Superior temporal gyrus (tissue), 1 donor: ENCODE results near the gene PEX5.
A peak's percentile ranks its signal among the peaks of the same experiment; 100 is the strongest.

ENCODE experiments used
- DNase-seq: peaks from one replicate; pipeline ENCODE4 v3.0.0-alpha.2; 2016; ENCODE audit errors: extremely low spot score

PEX5 gene

DNA sequence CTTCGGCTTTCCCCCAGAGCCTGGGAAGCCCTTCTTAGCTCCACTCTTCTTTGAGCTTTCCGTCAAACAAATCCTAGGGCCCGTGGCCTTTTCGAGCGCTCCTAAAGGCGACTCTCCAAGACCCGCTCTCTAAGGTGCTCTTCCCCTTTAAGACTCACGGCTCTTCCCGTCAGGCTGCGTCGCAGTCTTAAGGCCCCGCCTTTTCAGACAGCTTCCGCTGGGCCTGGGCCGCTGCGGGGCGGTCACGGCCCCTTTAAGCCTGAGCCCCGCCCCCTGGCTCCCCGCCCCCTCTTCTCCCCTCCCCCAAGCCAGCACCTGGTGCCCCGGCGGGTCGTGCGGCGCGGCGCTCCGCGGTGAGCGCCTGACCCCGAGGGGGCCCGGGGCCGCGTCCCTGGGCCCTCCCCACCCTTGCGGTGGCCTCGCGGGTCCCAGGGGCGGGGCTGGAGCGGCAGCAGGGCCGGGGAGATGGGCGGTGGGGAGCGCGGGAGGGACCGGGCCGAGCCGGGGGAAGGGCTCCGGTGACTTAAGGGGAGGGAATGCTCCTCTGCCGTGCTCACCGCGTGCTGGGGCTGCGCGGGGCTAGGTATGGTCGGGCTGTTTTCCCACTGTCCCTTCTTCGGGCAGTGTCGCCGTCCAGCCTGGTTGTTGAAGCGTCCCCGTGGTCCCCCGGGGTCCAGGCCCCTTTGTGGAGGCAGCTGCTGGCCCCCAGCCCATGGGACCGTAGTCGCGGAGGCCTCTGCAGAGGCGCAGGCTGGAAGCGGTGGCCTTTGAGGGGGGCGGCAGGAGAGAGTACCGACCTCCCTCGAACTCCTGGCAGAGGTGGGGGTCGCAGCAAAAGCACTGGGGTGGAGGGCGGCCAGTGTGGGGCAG, at the start of gene PEX5:
TSS of gene PEX5 (plus strand) at position 289 of the 870 bp plus-strand sequence. CDS start 692 bp downstream, outside the sequence.
- DNase-seq, result peak; percentile 96

DNA sequence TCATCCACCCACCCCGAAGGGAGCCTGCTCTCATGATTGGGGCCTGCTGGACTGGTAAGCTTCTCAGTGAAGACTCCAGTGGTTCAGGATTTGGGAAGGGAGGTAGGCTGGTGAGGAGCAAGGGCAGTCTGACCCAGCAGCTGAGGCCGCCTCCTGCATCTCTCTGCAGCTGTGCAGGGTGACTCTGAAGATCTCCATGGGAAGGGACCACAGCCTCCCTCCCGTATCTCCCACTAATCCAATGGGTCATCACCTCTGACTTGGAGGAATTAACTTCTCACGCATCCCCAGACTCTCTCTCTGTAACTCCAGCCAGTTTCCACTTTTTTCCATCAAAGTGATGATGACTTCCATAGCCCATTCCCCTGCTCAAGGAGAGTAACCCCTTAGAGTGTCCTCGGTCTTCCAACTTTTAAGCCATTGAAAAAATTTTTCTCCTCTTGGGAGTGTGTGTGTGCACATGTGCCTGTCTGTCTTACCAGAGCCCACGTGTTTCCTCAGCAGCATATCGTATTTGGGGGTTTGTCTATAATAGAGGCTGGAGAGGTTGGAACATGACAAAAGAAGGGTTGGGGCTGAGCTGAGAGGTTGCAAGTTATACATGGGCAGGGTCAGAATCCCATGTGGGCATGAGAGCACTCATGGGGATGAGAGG, 48.0 kb upstream of the PEX5 start:
- no peak for DNase-seq

DNA sequence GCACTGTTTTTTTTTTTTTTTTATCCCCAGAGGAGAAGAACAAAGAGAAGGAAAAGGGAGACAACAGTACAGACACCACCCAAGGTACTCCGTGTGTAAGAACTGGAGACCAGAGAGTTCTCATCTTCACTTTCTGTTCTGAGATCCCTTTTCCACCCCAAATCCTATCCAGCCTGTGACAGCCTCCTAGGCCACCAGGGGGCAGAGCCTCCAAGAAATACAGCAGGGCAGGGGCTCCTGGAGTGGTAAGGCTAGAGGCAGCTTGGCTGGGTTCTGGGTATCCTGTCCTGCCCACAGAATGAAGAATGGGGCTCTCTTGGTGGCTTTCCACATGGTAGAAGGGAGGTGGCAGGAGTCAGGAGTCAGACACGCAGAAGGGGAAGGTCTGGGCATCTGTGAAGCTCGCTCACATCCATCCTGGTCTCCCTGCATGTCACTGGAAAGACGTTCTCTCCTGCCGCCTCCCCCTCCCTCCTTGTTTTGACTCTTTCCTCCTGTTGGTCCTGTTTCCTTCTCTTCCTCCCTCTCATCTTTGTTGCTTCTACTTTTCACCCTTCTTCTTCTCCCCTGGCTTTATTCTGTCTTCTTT, 47.3 kb upstream of the PEX5 start:
- DNase-seq, result no peak

DNA sequence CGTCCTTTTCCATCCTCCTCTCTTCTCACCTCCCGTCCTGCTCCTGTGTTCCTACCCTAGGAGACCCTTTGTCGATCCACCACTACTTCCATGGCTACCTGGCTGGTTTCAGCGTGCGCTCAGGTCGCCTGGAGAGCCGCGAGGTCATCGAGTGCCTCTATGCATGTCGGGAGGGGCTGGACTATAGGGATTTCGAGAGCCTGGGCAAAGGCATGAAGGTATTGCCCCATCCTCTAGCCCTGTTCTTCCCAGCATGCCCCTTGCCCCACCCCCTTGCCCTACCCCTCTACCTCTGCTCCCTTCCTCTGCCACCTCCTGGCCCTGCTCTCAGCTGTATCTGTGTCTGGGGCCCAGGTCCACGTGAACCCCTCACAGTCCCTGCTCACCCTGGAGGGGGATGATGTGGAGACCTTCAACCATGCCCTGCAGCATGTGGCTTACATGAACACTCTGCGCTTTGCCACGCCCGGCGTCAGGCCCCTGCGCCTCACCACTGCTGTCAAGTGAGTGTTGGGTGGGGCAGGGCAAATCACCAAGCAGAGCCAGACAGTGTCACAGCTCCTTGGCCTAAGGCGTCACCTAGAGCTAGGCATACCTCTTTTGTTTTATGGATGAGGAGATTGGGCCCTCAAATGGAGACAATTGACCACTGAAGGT, 46.5 kb upstream of the PEX5 start:
- no peak for DNase-seq

DNA sequence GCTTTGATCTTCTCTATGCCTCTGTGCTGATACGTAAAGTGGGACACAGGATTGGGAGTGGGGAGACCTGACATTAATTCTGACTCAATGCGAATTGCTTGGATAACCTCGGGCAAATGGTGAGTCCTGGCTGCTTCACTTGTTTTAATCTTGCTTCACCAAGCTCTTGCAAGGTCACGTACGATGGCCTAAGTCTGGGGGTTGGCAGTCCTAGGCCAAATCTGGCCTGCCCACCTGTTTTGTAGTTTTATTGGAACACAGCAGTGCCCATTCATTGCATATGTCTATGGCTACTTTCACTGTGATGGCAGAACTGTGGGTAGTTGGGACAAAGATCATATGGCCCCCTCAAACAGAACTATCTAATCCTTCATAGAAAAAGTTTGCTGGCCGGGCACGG, 45.9 kb upstream of the PEX5 start:
- DNase-seq, result no peak

DNA sequence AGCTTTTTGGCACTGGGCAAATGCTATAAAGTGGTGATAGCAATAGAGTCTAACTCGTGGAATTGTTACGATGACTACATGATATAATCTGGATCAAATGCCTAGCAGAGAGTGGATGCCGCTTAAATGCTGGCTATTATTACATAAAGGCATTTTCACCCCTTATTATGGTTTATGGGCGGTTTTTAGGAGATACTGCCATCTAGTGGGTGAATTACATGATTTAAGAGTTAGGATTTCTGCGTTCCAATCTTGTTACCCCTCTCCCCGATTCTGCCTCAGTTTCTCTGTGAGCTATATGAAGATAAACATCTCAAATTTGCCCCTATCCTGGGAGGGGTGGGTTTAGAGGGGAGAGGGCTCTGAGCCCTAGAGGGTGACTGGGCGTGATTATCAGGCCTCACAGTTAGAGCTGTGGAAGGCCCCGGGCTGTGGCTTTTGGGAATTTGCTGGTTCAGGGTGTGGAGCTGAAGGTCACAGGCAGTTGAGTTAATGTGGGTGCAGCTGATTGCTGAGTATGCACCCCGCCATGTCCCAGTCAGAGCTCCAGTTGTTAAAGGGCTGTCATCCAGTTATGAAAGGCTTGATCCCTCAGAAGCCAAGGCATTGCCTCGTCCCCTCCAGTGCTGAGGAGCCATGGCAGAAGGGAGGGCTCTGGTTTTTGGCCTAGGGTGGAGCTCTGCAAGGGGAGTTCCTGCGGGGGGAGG, 44.9 kb upstream of the PEX5 start:
- DNase-seq, result peak; percentile 82

DNA sequence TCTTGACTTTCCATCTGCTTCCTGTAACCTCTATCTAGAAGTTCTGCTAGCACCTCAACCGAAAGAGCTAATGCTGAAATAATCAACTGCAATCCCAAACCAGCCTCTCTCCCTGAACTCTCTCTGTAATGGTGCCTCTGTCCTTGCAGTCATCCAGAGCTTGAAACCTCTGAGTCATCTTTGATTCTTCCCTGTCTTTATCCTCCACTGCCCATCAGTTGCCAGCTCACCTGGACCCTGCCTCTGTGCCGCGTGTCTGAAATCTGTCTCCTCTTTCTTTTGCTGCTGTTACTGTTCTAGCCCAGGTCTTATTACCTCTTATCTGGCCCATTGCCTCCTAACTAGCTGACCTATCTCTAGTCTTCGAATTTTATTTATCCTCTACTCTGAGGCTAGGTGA, 43.8 kb upstream of the PEX5 start:
- DNase-seq, result no peak

DNA sequence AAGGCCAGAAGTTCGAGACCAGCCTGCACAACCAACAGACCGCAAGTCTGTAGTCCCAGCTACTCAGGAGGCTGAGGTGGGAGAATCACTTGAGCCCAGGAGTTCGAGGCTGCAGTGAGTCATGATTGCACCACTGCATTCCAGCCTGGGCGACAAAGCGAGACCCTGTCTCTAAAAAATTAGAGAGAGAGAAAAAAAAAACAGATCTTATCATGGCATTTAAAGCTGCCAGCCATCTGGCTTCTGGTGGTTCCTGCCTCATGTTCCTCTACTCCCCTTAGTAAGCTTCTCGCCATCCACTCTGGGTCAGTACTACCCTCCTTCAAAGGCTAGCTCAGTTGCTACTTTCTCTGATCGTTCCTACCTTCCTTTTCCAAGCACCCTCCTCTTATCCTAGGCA, 43.3 kb upstream of the PEX5 start:
- no peak for DNase-seq

DNA sequence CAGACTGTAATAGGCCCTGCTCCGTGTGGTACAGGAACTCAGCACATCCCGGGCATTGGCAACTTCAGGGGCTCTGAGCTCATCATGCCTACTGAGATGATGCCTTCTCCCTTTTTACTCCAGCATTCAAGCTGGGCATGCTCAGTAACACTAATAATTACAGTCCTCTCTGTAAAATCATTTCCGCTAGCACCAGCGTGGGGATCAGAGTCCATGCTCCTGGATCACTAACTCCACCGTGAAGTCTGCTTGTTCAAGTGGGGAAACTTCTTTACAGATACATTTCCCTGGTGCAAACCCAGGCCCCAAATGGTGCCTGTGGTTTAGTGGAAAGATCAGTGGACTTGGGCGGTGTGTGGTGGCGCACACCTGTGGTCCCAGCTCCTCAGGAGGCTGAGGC, 42.6 kb upstream of the PEX5 start:
- DNase-seq, result no peak

DNA sequence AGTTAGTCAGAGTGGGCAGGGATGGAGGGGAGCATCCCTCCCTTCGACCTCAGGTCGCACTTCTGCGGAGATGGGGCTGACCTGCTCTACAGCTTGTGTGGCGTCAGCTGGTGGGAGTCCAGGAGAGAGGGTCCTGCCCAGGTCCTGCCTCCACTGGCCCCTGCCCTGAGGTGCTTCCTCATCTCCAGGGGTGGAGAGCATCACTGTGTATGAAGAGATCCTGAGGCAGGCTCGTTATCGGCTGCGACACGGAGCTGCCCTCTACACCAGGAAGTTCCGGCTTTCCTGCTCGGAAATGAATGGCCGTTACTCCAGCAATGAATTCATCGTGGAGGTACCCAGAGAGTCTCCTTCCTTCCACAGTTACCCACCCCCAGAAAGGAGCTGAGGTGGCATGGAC, 39.1 kb upstream of the PEX5 start:
- DNase-seq, result no peak

DNA sequence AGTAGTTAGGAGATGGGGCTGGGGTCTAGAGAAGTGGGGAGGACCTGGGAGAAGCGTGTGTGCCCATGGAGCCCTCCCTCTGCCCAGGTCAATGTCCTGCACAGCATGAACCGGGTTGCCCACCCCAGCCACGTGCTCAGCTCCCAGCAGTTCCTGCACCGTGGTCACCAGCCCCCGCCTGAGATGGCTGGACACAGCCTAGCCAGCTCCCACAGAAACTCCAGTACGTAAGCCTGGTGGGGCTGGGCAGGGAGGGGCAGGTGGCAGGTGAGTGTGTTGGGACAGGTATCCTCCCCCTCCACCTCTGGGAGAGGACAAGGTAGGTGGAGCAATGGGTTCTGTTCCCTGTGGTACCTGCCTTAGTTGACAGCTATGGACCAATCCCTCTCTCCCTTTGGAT, 38.6 kb upstream of the PEX5 start:
- no peak for DNase-seq

DNA sequence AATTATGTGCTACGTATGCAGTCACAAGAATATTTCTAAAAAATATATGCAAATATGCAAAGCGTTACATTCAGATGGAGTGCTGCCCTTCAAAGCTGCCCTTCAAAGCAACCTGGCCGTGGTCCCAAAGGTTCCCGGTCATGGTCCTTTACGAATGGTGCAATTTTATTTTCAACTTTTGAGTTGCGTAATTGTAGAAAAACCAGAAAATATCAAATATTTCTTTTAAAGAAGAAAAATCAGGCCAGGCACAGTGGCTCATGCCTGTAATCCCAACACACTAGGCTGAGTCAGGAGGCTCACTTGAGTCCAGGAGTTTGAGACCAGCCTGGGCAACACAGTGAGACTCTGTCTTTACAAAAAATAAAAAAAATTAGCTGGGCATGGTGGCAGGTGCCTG, 38.0 kb upstream of the PEX5 start:
- no peak for DNase-seq

DNA sequence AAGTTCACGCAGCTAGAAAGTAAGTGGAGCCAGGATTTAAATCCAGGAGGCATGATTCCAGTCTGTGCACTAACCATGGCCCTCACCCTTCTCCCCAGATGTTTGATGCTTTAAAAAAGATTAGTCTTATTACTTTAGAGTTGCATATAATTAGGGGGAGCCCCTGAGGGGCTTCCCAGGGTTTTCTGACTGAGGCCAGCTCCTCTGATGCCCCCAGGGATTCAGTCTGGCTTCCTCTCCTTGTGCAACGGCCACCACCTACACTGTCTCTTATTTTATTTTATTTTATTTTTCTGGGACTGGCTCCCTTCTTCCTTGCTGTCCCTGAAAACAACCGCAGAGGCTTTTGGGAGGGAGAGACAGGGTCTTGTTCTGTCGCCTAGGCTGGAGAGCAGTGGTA, 36.7 kb upstream of the PEX5 start:
- no peak for DNase-seq

DNA sequence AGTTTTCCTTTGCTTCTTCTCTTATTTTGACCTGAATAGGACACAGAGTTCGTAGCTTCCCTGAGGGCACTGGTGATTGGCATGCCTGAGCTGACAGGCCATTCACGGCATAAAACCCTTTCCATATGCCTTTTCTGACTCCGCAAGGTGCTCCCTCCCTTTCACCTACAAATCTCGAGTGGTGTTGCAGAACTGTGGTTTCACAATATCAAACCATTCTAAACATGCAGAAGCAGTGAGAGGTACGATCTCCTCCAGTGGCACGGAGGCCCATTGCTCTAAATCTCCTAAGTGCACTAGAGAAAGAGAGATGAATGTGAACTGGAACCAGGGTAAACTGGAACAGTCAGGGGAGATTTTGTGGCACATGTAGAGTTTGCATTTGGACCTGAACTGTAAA, 35.4 kb upstream of the PEX5 start:
- no peak for DNase-seq

DNA sequence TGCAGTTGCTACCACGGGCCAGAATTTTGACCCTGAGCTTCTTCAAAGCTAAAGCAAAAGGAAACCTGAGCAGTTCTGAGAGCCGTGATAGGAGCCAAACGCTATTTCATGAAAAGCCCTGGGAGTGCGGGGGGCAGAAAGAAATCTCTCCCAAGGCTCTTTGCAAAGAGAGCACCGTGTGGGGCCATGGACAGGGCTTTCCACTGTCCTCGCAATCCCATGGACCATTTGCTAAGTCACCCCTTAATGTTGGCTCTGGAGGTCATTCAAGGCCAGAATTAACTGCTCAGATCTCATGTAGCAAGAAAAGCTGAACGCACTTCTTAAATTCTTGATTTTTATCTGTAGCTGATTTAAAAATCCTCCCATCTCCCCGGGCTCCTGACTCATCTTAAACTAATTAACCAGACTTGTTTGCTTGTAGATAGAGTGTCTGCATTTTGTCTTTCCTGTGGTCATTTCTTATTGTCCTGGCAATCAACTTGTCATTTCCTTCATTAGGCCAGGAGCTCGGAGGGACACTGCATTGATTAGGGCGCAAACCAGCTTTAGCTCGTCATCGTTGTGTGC, 34.5 kb upstream of the PEX5 start:
- no peak for DNase-seq

DNA sequence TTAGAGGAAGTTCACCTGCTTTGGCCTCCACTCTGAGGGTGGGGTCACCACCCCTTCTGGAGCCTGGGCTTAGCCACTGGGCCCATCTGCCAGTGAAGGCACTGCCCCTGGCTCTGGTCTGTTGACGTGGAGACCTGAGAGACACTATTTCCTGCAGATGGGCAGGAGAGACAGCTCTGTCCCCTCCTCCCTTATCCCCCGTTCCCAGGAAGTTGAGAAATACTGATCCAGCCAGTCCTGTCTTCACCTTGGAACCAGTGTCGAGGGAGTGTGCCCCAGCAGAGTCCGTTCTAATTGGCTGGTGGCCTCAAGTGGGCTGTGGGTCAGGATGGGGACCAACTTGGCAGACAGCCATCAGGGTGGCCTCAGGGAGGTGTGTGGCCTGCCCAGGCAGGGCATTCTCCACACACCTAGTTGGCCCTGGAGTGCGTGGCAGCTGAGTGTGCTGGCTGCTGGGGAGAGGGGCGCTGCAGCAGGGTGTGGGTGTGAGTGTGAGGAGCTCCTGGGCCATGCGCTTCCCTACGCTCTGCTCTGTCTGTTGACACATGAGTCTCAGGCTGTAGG, 33.9 kb upstream of the PEX5 start:
- DNase-seq, result no peak

DNA sequence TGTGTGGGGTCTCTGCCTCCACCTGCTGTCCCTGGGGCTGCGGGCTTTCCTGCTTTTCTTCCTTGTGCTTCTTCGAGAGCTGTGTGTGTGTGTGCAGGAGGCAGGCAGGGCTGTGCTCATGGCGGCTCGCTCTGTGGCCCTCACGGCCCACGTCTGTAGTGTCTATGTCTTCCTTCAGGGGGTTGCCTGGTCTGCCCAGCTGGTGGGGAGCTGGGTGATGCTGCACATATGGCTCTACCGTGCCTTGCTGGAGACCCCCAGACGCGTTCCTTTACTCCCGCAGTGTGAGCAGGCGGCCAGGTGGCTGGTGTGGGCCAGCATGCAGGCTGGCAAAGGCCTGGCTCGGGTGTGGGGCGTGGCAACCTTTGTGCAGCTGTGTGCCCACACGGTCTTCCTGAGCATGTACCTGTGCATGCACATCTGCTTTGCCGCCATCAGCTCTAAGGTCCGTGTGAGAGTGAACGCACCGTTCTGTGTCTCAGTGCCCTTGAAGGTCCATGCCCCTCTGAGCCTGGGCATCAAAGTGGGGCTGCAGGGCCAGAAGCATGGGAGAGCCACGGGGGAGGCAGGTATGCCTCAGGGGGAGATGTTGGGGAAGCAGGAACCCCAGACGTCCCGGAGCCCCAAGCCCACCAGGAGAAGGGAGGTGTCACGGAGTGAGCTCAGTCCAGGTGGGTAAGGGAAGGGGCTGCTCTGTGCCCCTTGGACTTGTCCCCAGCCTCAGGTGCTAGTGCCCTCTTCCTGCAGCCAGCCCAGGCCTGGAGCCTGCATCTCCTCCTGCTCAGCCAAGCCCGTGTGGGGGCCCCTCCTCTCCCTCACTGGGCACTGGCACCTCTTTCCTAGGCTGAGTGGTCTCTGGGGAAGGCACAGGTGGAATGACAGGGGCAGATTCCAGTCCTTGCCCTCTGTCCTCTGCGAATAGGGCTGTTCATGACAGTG, 33.0 kb upstream of the PEX5 start:
- no peak for DNase-seq

DNA sequence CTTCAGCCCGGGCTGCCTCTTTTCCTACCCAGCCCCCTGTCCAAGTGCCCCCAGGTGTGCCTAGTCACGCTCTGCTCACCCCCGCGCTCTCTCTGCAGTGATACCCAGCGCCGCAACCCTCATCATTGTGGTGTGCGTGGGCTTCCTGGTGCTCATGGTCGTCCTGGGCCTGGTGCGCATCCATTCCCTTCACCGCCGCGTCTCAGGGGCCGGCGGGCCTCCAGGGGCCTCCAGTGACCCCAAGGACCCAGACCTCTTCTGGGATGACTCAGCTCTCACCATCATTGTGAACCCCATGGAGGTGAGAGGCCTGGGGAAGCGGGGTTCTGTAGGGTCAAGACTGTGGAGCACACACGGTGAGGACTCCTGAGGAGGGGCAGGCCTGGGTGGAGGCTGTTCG, 32.1 kb upstream of the PEX5 start:
- no peak for DNase-seq

DNA sequence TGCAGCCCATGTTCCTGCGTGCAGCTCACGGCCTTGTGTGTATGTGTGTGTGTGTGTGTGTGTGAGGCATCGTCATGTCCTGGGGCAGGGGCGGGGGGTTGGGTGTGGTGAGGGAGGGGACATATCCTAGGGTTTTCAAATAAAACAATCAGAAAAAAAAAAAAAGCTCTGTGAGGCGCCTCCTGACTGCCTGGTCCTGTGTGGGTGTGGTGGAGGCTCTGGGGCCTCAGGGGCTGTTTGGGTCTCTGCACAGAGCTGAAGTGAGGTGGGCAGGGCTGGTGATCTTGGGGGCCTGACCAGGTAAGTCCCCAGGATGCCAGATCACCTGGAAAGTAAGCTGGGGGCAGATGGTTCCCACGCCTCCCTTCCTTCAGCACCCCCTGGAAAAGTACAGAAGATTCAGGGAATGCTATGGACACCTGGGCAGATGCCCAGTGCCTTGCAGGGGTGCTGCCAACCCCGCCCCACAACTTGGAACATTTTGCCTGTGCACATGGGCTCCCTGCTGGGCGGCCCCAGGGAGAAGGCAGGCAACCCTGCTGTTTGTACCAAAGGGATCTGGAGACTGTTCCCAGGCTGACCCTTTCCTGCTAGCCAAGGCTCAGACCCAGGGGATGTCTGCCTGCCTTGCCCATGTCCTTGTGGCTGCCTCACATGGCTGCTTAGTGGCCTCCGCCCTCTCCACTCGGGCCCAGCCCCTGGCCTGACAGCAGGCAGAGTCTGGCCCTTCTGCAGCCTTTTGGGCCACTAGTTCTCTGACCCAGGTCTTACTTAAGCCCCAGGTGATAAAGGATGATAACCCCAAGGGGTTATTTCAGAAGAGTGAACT, 30.5 kb upstream of the PEX5 start:
- DNase-seq, result peak; percentile 33
